Astrocyte (in vitro differentiated cells and primary cell): ENCODE results near the gene PSMD9. TPM values are rescaled to one million over a fixed set of nuclear protein-coding genes. Genes with fewer than 3 reads are reported as not detected.

ENCODE experiments used
- DNase-seq: peaks from one replicate; pipeline ENCODE4 v3.0.0-alpha.2; 2010; ENCODE audit warnings: low read depth
- FAIRE-seq: peaks from 2 replicates; lab custom pipeline; 2011; peaks lifted over from hg19 to GRCh38; lab: Jason Lieb, UNC
- H2AFZ ChIP-seq: 2 replicates; pipeline ENCODE4 v1.6.0; 2012; ENCODE audit warnings: low read depth, low read length, inconsistent platforms
- H3K27ac ChIP-seq: 2 replicates; pipeline ENCODE4 v1.5.1; 2011; ENCODE audit warnings: low read depth, low read length, inconsistent platforms
- H3K27me3 ChIP-seq: 2 replicates; pipeline ENCODE4 v1.6.0; 2011; ENCODE audit warnings: low read length, inconsistent platforms; ENCODE audit not compliant: insufficient read depth
- H3K36me3 ChIP-seq: 2 replicates; pipeline ENCODE4 v1.5.1; 2011; ENCODE audit warnings: low read length, inconsistent platforms; ENCODE audit not compliant: insufficient read depth
- H3K4me1 ChIP-seq: 2 replicates; pipeline ENCODE4 v1.5.1; 2011; ENCODE audit warnings: low read length, inconsistent platforms; ENCODE audit not compliant: insufficient read depth
- H3K4me2 ChIP-seq: 2 replicates; pipeline ENCODE4 v1.6.0; 2012; ENCODE audit warnings: low read length, inconsistent platforms
- H3K4me3 ChIP-seq: 2 replicates; pipeline ENCODE4 v1.5.1; 2011; ENCODE audit warnings: low read depth, mild to moderate bottlenecking, low read length, inconsistent platforms; ENCODE audit not compliant: insufficient read depth
- H3K79me2 ChIP-seq: 2 replicates; pipeline ENCODE4 v1.6.0; 2012; ENCODE audit warnings: mild to moderate bottlenecking, low read length, inconsistent platforms; ENCODE audit not compliant: insufficient read depth
- H3K9ac ChIP-seq: 2 replicates; pipeline ENCODE4 v1.6.0; 2012; ENCODE audit warnings: mild to moderate bottlenecking, low read length, inconsistent platforms
- H3K9me3 ChIP-seq: 2 replicates; pipeline ENCODE4 v1.5.1; 2012; ENCODE audit warnings: low read depth, mild to moderate bottlenecking, low read length, inconsistent platforms; ENCODE audit not compliant: insufficient read depth
- H4K20me1 ChIP-seq: 2 replicates; pipeline ENCODE4 v1.6.0; 2012; ENCODE audit warnings: low read length, inconsistent platforms; ENCODE audit not compliant: insufficient read depth
- H3K27ac Mint-ChIP-seq: one replicate; pipeline ENCODE4 v1.8.0; 2021; ENCODE audit warnings: mild to moderate bottlenecking, mixed read lengths; ENCODE audit not compliant: unreplicated experiment
- H3K27me3 Mint-ChIP-seq: one replicate; pipeline ENCODE4 v1.8.0; 2021; ENCODE audit warnings: low read depth, mixed read lengths; ENCODE audit not compliant: unreplicated experiment
- H3K36me3 Mint-ChIP-seq: one replicate; pipeline ENCODE4 v1.8.0; 2021; ENCODE audit warnings: low read depth, mixed read lengths; ENCODE audit not compliant: unreplicated experiment
- H3K4me1 Mint-ChIP-seq: one replicate; pipeline ENCODE4 v1.8.0; 2021; ENCODE audit warnings: low read depth, mixed read lengths; ENCODE audit not compliant: unreplicated experiment
- H3K4me3 Mint-ChIP-seq: one replicate; pipeline ENCODE4 v1.8.0; 2021; ENCODE audit warnings: mild to moderate bottlenecking, moderate library complexity, mixed read lengths; ENCODE audit not compliant: unreplicated experiment
- H3K9me3 Mint-ChIP-seq: one replicate; pipeline ENCODE4 v1.8.0; 2021; ENCODE audit warnings: mild to moderate bottlenecking, mixed read lengths; ENCODE audit not compliant: unreplicated experiment
- EZH2 ChIP-seq: IDR thresholded peaks from 2 replicates; pipeline ENCODE4 v1.6.1; 2012; ENCODE audit warnings: mild to moderate bottlenecking, low read length, inconsistent platforms; ENCODE audit not compliant: insufficient read depth
- total RNA-seq: library from RNA; stranded (reverse); gene quantifications from 2 replicates; pipeline ENCODE4 v1.2.1, GENCODE V29; 2021
- TF ChIP-seq, protein P1 (sequence below): IDR thresholded peaks from 2 replicates; pipeline ENCODE4 v1.5.1; 2011; ENCODE audit warnings: low read depth, mild to moderate bottlenecking, inconsistent platforms, low read length, moderate library complexity; ENCODE audit not compliant: insufficient read depth

PSMD9 gene
- total RNA-seq, 1 donor from 2014 or later: 63.4 TPM

DNA sequence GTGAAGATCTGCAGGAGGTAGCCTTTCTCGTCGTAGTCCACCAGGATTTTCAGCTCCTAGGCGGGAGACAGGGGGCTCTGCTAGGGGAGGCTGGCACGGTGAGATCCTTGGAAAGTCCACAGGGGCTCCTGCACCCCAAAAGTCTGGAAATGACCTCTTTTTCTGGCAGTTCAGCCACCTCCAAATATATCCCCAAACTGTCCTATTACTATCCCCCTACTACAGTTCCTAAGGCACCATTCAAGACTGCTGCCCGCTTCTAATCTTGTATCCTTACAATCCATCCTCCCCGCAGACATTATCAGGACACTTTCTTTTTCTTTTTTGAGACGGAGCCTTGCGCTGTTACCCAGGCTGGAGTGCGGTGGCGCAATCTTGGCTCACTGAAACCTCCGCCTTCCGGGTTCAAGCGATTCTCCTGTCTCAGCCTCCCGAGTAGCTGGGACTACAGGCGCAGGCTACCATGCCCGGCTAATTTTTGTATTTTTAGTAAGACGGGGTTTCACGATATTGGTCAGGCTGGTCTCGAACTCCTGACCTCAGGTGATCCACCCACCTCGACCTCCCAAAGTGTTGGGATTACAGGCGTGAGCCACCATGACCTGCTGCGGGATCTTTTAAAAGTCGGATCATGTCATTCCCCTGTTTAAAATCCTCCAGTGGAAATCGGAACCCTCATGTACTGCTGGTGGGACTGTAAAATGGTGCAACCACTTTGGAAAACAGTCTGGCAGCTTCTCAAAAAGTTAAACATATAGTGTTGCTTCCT is 48.4 kb upstream of the PSMD9 start:
- Histone ChIP-seq H3K4me2 (peak overlapping the region; percentile 96), H3K27ac (no peak overlapping the region), H2AFZ (peak overlapping the region; percentile 96), H3K79me2 (no peaks in the 10 kb centered on the region), H3K4me1 (peaks cover 9% of the 10 kb centered on the region), H3K4me3 (peak overlapping the region; percentile 73), H4K20me1 (no peaks in the 10 kb centered on the region), H3K9ac (peak overlapping the region; percentile 70), H3K36me3 (no peaks in the 10 kb centered on the region), H3K9me3 (no peaks in the 10 kb centered on the region), H3K27me3 (no peaks in the 10 kb centered on the region)
- Mint-ChIP-seq H3K4me1 (no peaks in the 10 kb centered on the region), H3K4me3 (peak overlapping the region; percentile 94), H3K9me3 (no peaks in the 10 kb centered on the region), H3K36me3 (no peaks in the 10 kb centered on the region), H3K27me3 (peaks cover 4% of the 10 kb centered on the region), H3K27ac (peak overlapping the region; percentile 88)
- FAIRE-seq: no peak
- DNase-seq: no peak
- TF ChIP-seq, protein P1, sequence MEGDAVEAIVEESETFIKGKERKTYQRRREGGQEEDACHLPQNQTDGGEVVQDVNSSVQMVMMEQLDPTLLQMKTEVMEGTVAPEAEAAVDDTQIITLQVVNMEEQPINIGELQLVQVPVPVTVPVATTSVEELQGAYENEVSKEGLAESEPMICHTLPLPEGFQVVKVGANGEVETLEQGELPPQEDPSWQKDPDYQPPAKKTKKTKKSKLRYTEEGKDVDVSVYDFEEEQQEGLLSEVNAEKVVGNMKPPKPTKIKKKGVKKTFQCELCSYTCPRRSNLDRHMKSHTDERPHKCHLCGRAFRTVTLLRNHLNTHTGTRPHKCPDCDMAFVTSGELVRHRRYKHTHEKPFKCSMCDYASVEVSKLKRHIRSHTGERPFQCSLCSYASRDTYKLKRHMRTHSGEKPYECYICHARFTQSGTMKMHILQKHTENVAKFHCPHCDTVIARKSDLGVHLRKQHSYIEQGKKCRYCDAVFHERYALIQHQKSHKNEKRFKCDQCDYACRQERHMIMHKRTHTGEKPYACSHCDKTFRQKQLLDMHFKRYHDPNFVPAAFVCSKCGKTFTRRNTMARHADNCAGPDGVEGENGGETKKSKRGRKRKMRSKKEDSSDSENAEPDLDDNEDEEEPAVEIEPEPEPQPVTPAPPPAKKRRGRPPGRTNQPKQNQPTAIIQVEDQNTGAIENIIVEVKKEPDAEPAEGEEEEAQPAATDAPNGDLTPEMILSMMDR: no peak
- TF ChIP-seq EZH2: no peak

DNA sequence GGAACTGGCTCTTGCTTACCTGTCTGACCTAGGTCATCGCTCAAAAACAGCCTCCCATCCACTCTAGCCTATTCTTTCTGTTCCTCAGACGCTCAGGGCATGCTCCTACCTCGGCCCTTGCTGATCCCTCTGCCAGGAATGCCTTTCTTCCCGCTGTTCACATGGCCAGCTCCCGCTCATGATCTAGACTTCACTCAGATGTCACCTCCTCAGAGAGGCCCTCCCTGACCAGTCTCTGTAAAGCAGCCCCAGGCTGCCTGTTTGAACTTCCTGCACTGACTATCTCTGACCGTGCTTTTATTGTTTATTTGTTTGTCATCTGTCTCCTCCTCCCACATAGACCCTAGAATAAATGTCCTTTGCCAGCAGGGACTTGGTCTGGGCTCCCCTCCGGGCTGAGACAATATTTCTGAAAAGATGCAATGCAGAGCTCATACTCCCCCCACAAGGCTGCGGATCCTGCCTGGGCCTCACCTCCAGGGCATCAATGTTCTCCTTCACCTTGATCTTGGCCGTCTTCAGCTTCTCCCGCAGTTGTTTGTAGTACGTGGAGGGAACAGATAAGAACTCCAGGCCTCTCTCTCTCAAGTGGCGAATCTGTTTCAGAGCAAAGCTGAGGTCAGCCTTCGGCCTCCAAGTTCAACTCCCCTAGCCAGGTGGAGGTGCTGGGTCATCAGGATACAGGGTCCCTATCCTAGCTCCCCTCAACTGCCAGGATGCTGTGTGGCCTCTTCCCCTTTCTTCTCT is 45.2 kb upstream of the PSMD9 start:
- no peaks in the 10 kb centered on the region for H4K20me1 ChIP-seq
- Mint-ChIP-seq H3K36me3 (no peaks in the 10 kb centered on the region), H3K27ac (no peak overlapping the region), H3K4me3 (no peak overlapping the region), H3K27me3 (peaks cover 2% of the 10 kb centered on the region), H3K4me1 (no peaks in the 10 kb centered on the region), H3K9me3 (no peaks in the 10 kb centered on the region)
- no peak for DNase-seq
- no peak overlapping the region for H3K9ac ChIP-seq
- TF ChIP-seq, protein P1: no peak
- TF ChIP-seq EZH2: no peak
- no peak overlapping the region for H2AFZ ChIP-seq
- H3K4me2 ChIP-seq: no peak overlapping the region
- FAIRE-seq: no peak
- no peak overlapping the region for H3K4me3 ChIP-seq
- H3K36me3 ChIP-seq: no peaks in the 10 kb centered on the region
- no peaks in the 10 kb centered on the region for H3K79me2 ChIP-seq
- H3K4me1 ChIP-seq: peaks cover 9% of the 10 kb centered on the region
- H3K27ac ChIP-seq: no peak overlapping the region
- no peaks in the 10 kb centered on the region for H3K27me3 ChIP-seq
- H3K9me3 ChIP-seq: no peaks in the 10 kb centered on the region
